Hepatic stellate cell (primary cell): ENCODE measurements around the gene KANK3.
"Not testable (repeated sequence)": the region's sequence is repeated elsewhere in the genome, so short reads cannot be mapped to it uniquely, and the experiment has no call there.

Experiments
- DNase-seq: peaks from one replicate; pipeline ENCODE4 v3.0.0; 2011; ENCODE audit warnings: low spot score

The KANK3 gene

DNA sequence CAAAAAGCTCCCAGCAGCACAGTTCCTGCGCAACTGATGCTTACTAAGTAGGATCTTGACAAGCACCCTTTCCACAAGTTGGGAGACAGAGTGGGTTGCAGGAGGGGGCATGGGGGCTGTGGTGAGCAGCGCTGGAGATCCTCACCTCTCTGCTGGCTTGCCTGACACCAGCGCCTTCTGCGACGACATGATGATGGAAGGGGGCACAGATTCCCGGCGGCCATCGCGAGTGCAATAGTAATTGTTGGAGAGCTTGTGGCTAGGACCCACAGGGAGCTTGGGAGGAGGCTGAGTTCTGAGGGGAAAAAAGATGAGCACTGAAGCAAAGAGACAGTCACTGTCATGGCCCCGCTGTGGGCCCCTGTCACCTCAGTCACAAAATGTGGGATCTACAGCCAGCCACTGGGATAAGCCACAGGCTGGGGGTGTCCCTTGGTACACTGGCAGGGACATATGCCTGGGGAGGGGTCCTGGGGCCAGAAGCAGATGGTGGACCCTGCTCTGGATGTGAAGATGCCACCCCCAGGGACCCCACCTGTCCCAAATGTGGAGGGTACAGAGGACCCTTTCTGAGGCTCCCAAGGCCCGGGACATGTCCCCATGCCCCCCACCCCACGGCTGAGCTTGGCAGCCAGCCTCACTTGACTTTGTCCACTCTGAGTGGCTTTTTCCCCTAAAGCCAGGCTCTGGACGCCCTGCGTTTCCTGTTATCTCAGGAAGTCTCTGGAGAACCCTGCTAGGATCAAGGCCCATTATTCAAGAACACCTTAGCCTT, 26.5 kb downstream of the KANK3 start:
- DNase-seq, result no peak

DNA sequence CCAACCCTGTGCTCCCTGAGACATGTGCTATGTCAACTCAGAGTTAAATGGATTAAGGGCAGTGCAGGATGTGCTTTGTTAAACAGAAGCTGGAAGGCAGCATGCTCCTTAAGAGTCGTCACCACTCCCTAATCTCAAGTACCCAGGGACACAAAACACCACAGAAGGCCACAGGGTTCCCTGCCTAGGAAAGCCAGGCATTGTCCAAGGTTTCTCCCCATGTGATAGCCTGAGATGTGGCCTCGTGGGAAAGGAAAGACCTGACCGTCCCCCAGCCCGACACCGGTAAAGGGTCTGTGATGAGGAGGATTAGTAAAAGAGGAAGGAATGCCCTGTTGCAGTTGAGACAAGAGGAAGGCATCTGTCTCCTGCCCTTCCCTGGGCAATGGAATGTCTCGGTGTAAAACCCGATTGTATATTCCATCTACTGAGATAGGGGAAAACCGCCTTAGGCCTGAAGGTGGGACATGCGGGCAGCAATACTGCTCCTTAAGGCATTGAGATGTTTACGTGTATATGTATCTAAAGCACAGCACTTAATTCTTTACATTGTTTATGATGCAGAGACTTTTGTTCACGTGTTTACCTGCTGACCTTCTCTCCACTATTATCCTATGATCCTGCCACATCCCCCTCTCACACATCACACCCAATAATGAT, 28.0 kb downstream of the KANK3 start:
- DNase-seq, result not testable (repeated sequence)

DNA sequence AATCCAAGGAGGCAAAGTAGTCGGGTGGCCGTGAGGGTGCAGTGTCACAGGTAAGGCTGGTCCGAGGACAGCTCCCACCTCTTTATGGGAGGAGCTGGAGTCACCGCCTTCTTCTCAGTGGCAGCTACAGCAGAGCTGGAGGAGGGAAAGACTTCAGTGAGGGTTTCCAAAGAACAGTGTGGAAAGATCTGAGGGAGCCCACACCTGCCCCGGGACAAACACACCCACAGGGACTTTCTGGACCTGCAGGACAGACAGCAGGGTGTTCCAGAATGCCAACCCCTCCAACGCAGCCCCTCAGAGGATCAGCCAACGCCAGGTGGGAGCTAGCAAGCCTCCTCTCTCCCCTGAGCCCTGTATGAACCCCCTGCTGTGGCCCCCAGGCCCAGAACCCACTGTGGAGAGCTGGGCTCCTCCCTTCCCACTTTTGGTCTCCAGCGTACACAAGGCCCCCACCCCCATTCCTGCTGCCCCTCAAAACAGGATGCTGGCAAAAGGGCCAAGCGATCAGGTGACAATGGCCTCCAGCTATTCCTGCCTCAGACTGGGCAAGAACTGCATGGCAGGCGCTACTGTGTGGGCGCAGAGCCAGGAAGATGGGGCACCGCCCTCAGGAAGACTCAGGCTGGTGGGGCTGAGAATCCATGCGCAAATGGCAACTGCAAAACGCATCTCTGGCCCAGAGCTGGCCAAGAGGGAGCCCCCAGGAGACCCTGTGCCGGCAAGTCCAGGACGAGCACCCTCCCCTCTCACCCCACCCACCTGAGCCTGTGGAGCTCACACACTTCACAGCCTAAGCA, 31.4 kb downstream of the KANK3 start:
- no peak for DNase-seq

DNA sequence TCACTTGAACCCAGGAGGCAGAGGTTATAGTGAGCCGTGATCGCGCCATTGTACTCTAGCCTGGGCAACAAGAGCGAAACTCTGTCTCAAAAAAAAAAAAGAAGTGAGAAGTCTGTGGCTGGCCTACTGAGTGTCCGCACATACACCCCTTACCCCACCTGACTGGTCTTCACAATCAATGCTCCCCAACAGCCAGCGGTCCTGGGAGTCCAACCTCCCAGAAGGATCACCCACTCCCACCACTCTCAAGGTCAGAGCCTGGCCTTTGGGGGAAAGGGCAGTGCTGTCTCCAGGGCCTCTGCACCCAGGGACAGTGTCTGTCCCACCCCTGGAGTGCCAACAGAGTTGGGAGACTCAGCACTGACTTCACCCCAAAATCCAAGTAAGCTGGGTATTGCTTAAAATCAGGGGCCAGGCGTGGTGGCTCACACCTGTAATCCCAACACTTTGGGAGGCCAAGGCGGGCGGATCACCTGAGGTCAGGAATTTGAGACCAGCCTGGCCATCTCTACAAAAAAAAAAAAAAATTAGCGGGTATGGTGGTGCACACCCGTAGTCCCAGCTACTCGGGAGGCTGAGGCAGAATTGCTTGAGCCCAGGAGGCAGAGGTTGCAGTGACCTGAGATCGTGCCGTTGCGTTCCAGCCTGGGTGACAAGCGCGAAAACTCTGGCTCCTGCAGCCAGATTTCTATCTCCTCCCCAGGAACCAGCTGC, 32.6 kb downstream of the KANK3 start:
- DNase-seq, result no peak

DNA sequence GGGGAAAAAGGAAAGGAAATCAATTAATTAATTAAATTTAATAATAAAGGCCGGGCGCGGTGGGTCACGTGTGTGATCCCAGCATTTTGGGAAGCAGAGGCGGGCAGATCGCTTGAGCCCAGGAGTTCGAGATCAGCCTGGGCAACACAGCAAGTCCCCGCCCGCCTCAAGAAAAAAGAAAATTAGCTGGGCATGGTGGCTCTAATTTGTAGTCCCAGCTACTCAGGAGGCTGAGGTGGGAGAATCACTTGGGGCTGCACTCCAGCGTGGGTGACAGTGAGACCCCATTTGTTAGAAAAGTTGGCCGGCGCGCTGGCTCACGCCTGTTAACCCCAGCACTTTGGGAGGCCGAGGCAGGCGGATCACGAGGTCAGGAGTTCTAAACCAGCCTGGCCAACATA, 34.2 kb downstream of the KANK3 start:
- DNase-seq, result no peak

DNA sequence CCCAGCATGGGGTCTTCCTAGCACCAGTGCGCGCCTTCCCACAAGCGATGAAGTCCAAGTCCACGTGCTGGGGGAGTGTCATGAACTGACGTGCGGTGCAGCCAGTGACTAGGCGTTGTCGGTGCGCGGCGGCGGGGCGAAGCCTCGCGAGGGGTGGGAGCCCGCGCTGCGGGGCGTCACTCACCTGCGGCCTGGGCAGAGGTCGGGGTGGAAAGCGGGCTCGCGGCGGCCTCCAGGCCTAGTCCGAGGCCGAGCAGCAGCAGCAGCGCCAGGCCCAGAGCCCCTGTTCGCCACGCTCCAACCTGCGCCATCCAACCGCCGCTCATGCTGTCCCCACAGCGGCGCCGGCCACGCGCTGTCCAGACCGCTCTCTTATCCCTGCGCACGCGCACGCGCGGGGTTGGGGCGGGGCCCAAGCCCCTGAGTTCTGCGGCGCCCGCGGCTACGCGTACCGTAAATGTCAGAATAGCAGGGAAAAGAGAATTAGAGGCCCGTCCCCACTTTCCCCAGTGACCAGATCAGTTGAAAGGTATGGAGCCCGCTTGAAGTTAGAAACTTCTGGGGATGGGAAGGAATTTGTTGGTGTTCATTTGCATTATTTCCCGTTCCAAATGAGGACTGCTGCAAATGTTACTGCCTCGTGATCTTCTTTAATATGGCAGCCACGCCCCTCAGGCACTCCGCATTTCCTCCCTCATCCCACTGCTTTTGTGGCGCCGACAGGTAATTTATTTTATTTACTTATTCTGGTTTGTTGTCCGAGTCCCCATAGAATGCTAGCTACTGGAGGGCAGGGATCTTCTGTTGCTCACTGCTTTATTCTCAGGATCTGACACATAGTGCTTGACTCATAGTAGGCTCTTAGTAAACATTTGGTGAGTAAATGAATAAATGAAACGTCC, 34.8 kb downstream of the KANK3 start, which contains the start of gene CD320:
TSS of gene CD320 (minus strand) at position 394 of the 902 bp plus-strand sequence. CDS start at position 326, 68 bp downstream.
- DNase-seq, result peak; percentile 98

DNA sequence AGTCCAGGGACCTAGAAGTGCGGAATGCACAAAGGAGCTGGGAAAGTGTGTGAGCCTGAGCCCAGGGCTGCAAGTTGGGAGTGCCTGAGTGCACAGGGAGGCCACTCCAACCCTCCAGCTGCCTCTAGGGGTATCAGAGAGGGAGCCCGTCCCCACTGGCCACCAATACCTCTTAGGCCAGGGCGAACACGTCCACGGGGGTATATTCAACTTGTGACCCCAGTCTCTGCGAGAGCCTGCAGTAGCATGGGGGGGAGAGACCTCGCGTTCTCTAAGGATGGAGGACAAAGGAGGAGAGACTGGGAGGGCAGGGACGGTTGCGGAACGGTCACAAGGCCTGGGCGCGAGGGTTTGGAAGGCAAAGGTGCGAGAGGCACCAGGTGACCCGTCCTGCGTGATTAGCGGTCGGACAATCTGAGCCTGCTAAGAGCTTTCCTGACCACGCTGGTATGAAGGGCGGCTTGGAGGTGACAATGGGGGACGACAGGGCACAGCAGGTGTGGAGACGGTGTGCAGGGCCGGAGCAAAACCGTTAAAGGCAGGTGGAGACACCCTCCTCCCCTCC, 35.6 kb downstream of the KANK3 start:
- DNase-seq, result no peak

DNA sequence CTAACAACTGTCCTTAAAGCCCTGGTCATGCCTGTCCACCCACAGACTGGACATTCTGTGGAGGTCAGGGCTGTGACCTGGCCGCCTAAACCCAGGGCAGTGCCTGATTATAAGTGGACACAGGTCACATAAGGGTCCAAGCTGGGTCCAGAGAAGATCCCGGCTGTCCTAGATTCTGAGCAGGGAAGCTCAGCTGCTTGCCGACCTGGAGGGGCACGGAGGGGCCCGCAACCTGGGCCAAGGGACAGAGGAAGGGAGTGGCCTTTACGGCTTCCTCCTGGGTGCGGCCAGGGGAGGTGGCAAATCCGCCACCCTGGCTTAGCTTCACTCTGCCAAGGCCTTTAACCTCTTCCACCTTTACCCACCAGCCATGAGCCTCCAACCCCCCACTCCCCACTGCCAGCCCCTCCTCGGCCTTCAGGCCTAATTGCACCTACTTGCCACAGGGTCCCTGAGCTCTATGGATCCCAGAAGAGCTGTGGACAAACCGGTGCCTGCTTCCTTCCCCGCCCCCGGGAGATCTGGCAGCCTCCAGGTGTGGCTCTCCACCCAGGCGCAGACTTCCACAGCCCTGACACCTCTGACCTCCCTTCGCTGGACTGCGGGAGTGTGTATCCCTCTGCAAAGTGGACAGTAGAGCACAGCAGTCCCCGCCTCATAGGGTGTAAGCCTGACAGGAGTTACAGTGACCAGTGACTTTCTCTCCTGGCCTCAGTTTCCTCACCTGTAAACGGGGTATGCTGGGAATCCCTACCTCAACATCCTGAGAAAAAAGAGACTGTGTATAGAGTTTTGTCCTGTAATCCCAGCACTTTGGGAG, 36.6 kb downstream of the KANK3 start:
- no peak for DNase-seq

DNA sequence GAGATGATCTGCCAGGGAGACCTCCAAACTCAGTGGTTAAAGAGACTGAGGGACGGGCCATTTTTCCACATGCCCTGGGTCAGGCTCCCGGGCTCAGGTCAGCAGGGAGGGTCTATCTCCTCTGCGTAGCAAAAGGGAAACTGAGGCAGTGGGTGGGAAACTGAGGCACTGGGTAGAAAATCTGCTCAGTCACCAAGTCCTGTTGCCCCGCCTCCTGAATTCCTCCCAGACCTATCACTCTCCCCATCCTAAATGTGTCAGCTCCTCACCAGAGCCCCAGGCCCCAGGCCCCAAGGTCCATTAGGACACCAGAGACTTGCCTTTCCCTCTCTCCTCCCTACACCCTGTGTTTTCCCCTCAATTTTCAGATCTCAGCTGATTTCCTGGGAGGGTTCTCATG, 37.3 kb downstream of the KANK3 start:
- DNase-seq, result no peak

DNA sequence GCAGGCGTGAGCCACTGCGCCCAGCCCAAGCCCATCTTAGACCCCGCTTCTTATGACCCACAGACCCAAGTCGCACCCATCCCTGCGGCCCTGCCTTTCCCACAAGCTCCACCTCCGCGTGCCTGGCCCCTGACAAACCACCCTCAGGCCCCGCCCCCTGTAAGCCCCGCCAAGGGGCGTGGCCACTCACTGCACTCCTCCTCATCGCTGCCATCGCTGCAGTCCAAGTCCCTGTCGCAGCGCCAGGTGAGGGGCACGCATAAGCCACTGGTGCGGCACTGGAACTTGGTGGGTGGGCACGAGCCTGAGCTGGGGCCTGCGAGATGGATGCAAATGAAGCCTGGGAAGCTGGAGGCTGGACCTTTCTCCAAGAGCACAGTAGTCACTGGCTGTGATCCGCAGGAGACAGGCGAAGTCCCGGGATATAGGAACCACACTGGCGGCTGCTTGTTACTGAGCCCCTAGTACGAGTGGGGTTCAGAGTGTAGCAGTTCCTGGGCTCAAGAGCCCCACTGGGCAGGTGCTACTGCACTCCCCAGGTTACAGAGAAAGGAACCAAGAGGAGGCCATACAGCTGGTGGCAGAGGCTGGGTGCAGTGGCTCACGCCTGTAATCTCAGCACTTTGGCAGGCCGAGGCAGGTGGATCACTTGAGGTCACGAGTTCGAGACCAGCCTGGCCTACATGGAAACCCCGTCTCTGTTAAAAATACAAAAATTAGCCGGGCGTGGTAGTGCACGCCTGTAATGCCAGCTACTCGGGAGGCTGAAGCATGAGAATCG, 38.0 kb downstream of the KANK3 start:
- no peak for DNase-seq

DNA sequence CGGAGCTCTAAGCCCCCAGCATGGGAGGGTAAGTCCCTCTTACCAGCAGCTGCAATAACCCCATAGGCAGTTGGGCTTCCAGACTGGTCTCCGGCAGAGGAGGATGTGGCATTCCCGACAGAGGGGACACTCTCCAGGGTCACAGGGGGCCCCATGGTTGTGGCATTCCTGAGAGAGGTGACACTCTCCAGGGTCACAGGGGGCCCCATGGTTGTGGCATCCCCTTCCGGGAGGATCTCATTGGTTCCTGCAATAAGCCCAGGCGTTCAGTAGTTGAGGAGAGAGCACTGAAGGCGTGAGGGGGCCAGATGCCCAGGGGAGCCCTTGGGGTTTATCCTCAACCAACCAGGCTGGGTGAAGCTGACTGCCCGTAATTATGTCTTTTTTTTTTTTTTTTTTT, 40.3 kb downstream of the KANK3 start:
- no peak for DNase-seq

DNA sequence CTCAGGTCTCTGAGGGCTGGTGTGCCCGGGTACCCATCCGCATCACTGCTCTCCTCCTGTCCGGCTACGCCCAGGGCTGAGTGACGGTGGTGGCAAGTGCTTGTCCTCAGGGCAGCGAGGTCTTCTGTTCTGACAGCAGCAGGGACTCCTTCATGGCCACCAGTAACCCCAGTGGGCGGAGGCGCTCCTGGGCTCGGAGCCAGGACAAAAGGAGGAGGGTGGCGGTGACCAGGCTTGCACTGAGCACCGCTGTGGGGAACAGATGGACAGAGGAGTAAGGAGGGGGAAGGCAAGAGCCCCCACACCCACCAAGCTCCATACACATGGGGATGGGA, 40.7 kb downstream of the KANK3 start:
- DNase-seq, result no peak

DNA sequence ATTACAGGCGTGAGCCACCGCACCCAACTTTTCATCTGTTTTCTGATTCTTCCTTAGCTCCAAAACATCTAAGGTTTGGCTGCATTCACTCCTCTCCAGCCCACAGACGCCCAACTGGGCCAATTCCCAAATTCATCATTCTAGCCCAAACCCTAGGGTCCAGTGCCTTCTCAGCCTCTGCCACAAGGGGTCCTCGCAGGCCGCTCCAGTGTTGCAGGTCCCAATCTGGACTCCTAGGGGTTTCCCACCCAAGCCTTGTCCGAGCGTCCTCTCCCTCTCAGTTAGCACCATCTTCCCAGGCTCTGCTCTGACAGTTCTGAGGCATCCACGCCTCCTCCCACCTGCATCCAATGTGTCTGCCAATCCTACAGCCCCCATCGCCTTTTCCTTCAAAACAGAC, 51.7 kb downstream of the KANK3 start:
- not testable (repeated sequence) for DNase-seq

DNA sequence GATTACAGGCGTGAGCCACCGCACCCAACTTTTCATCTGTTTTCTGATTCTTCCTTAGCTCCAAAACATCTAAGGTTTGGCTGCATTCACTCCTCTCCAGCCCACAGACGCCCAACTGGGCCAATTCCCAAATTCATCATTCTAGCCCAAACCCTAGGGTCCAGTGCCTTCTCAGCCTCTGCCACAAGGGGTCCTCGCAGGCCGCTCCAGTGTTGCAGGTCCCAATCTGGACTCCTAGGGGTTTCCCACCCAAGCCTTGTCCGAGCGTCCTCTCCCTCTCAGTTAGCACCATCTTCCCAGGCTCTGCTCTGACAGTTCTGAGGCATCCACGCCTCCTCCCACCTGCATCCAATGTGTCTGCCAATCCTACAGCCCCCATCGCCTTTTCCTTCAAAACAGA, 66.6 kb downstream of the KANK3 start:
- not testable (repeated sequence) for DNase-seq
